CD14-positive monocyte (primary cell): ENCODE measurements around the gene CD80. TPM values are rescaled to one million over a fixed set of nuclear protein-coding genes. Genes with fewer than 3 reads are reported as not detected.

ENCODE experiments used
- DNase-seq, 3 donors: peaks; one replicate each; pipeline ENCODE4 v3.0.0-alpha.2; 2011 to 2022
- H2AFZ ChIP-seq: 2 replicates; pipeline ENCODE4 v1.6.0; 2012; ENCODE audit warnings: mild to moderate bottlenecking, low read depth, low read length, inconsistent platforms; ENCODE audit not compliant: insufficient read depth, poor library complexity, severe bottlenecking
- H3K27ac ChIP-seq, 2 donors: 1 replicate in 1 of 2; 2 replicates in 1 of 2; pipeline ENCODE4 v1.5.1; 2012 to 2013; ENCODE audit warnings: low read length in 2 of 2, control low read depth in 1 of 2, inconsistent platforms in 1 of 2, low read depth in 1 of 2, mild to moderate bottlenecking in 1 of 2
- H3K27me3 ChIP-seq, 2 donors: one replicate each; pipeline versions ENCODE4 v1.6.0 to v1.6.1; 2011 to 2013; ENCODE audit warnings: low read length in 2 of 2; ENCODE audit not compliant: control insufficient read depth in 2 of 2, insufficient read depth in 2 of 2
- H3K36me3 ChIP-seq, 2 donors: replicated peaks in 1 of 2; 1 replicate in 1 of 2; 2 replicates in 1 of 2; pipeline versions ENCODE4 v1.5.1 to v1.6.1; 2012 to 2013; ENCODE audit warnings: low read length in 2 of 2, control low read depth in 1 of 2, inconsistent platforms in 1 of 2, mild to moderate bottlenecking in 1 of 2; ENCODE audit not compliant: insufficient read depth in 2 of 2, control insufficient read depth in 1 of 2
- H3K4me1 ChIP-seq, 2 donors: 1 replicate in 1 of 2; 2 replicates in 1 of 2; pipeline versions ENCODE4 v1.5.1 to v1.6.1; 2012 to 2013; ENCODE audit warnings: low read length in 2 of 2, control low read depth in 1 of 2, inconsistent platforms in 1 of 2, mild to moderate bottlenecking in 1 of 2, moderate library complexity in 1 of 2; ENCODE audit not compliant: insufficient read depth in 2 of 2, control insufficient read depth in 1 of 2
- H3K4me2 ChIP-seq: replicated peaks from 2 replicates; pipeline ENCODE3; 2012; ENCODE audit warnings: low read length, moderate library complexity, mild to moderate bottlenecking; ENCODE audit not compliant: poor library complexity, severe bottlenecking; ENCODE audit errors: extremely low read depth
- H3K4me3 ChIP-seq, 3 experiments: fragments of 200-600 bp in 1 of 3; sonication (generic) in 1 of 3; replicated peaks in 1 of 3; 1 replicate in 2 of 3; 2 replicates in 1 of 3; pipeline ENCODE4 v1.5.1; 2011 to 2013; ENCODE audit warnings: low read length in 3 of 3, mild to moderate bottlenecking in 3 of 3, control low read depth in 2 of 3, low read depth in 2 of 3, inconsistent platforms in 1 of 3, moderate library complexity in 1 of 3
- H3K79me2 ChIP-seq: 2 replicates; pipeline ENCODE4 v1.6.0; 2012; ENCODE audit warnings: mild to moderate bottlenecking, control low read depth, inconsistent platforms, low read length, moderate library complexity; ENCODE audit not compliant: insufficient read depth
- H3K9ac ChIP-seq: 2 replicates; pipeline ENCODE4 v1.6.0; 2017; ENCODE audit warnings: low read length, mild to moderate bottlenecking; ENCODE audit not compliant: insufficient read depth, poor library complexity, severe bottlenecking
- H3K9me3 ChIP-seq, 2 donors: replicated peaks in 1 of 2; 1 replicate in 1 of 2; 2 replicates in 1 of 2; pipeline versions ENCODE4 v1.5.1 to v1.6.1; 2012 to 2013; ENCODE audit warnings: low read length in 2 of 2, control low read depth in 1 of 2; ENCODE audit not compliant: control insufficient read depth in 1 of 2, insufficient read depth in 1 of 2
- H4K20me1 ChIP-seq: 2 replicates; pipeline ENCODE4 v1.6.0; 2012; ENCODE audit warnings: mild to moderate bottlenecking, low read length, control low read depth, moderate library complexity; ENCODE audit not compliant: insufficient read depth
- H3K27ac Mint-ChIP-seq, 7 donors: one replicate each; pipeline ENCODE4 v1.8.0; 2020; ENCODE audit warnings: mild to moderate bottlenecking in 7 of 7, mixed read lengths in 7 of 7, moderate library complexity in 6 of 7, inconsistent platforms in 2 of 7
- H3K27me3 Mint-ChIP-seq, 3 donors: one replicate each; pipeline ENCODE4 v1.8.0; 2021 to 2022; ENCODE audit warnings: low read depth in 3 of 3, mild to moderate bottlenecking in 3 of 3, mixed read lengths in 3 of 3, moderate library complexity in 3 of 3, inconsistent platforms in 1 of 3
- H3K36me3 Mint-ChIP-seq, 2 donors: one replicate each; pipeline ENCODE4 v1.8.0; 2020; ENCODE audit warnings: mixed read lengths in 2 of 2, inconsistent platforms in 1 of 2, mild to moderate bottlenecking in 1 of 2
- H3K4me1 Mint-ChIP-seq: one replicate; pipeline ENCODE4 v1.8.0; 2020; ENCODE audit warnings: mild to moderate bottlenecking, mixed read lengths
- H3K4me3 Mint-ChIP-seq, 2 donors: one replicate each; pipeline ENCODE4 v1.8.0; 2020; ENCODE audit warnings: mild to moderate bottlenecking in 2 of 2, mixed read lengths in 2 of 2, moderate library complexity in 1 of 2
- H3K9me3 Mint-ChIP-seq, 7 donors: one replicate each; pipeline ENCODE4 v1.8.0; 2020 to 2022; ENCODE audit warnings: mixed read lengths in 7 of 7, mild to moderate bottlenecking in 6 of 7, moderate library complexity in 6 of 7, inconsistent platforms in 2 of 7
- WGBS: methylation state at CpG from one replicate; pipeline ENCODE4 v1.1.5; 2013; ENCODE audit warnings: missing lambda C conversion rate; ENCODE audit not compliant: insufficient coverage; 5-methylcytosine and 5-hydroxymethylcytosine counted together
- intact Hi-C, 2 donors: fragments of 100-400 bp; cut with micrococcal nuclease; formaldehyde crosslinking; loops; one replicate each; pipeline versions ENCODE4 v1.15.0 to v1.15.1; 2023
- polyA plus RNA-seq, 3 donors: library from polyadenylated mRNA; depleted of rRNA in 1 of 3; unstranded in 2 of 3; stranded (reverse) in 1 of 3; fragments of 300-500 nt in 2 of 3; fragments of >200 nt in 1 of 3; fragmentation: Illumina TruSeq in 2 of 3; gene quantifications; 1 replicate in 2 of 3; 2 replicates in 1 of 3; pipeline ENCODE4 v1.2.3, GENCODE V29; 2012 to 2021
- TF ChIP-seq, protein P1 (sequence below): fragments of 200-600 bp; IDR thresholded peaks from one replicate; pipeline ENCODE4 v1.8.0; 2022; ENCODE audit warnings: antibody characterized with exemption, mild to moderate bottlenecking

CD80 gene
- polyA plus RNA-seq, 3 donors, result 0.47 to 0.87 (median 0.47) TPM

DNA sequence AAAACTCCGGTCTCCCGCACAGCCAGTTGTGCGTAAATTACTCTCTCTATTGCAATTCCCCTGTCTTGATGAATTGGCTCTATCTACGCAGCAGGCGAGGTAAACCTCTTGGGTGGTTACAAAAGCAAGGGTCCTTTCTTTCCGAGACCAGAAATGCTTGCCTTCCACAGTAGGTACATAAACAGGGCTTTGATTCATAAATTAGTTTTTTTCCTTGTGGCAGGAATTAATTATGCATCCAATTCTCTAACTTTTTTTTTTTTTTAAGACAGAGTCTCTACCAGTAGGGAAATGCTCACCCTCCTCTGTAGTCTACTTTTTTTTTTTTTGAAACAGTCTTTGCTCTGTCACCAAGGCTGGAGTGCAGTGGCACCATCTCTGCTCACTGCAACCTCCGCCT is 16.3 kb downstream of the CD80 start:
- H3K36me3 ChIP-seq, result no peaks in the 10 kb centered on the region
- no peak overlapping the region for H2AFZ ChIP-seq
- 100% methylated on average over 1 of the region's 7 CpGs for WGBS
- no peak for DNase-seq
- H3K27me3 ChIP-seq, result no peaks in the 10 kb centered on the region
- Mint-ChIP-seq H3K9me3 (peaks cover 0 to 6% (median 3%) of the 10 kb centered on the region in 7 donors), H3K27ac (no peak overlapping the region), H3K27me3 (peaks cover 0 to 2% (median 0%) of the 10 kb centered on the region in 3 donors), H3K4me3 (no peak overlapping the region), H3K36me3 (no peaks in the 10 kb centered on the region), H3K4me1 (peaks cover 16% of the 10 kb centered on the region)
- no peak overlapping the region for H3K27ac ChIP-seq
- no peak overlapping the region for H3K4me3 ChIP-seq
- H3K4me1 ChIP-seq, result peaks cover 0 to 4% of the 10 kb centered on the region in 2 donors
- intact Hi-C loops, result loop anchor here in 1 of 2 donors (5.0 kb wide), 1 partner anchor 36 kb away; no protein-coding TSS in a partner anchor
- H3K4me2 ChIP-seq, result no peak overlapping the region
- H3K79me2 ChIP-seq, result no peaks in the 10 kb centered on the region
- H4K20me1 ChIP-seq, result no peaks in the 10 kb centered on the region
- no peaks in the 10 kb centered on the region for H3K9me3 ChIP-seq
- H3K9ac ChIP-seq, result no peak overlapping the region
- TF ChIP-seq, protein P1, sequence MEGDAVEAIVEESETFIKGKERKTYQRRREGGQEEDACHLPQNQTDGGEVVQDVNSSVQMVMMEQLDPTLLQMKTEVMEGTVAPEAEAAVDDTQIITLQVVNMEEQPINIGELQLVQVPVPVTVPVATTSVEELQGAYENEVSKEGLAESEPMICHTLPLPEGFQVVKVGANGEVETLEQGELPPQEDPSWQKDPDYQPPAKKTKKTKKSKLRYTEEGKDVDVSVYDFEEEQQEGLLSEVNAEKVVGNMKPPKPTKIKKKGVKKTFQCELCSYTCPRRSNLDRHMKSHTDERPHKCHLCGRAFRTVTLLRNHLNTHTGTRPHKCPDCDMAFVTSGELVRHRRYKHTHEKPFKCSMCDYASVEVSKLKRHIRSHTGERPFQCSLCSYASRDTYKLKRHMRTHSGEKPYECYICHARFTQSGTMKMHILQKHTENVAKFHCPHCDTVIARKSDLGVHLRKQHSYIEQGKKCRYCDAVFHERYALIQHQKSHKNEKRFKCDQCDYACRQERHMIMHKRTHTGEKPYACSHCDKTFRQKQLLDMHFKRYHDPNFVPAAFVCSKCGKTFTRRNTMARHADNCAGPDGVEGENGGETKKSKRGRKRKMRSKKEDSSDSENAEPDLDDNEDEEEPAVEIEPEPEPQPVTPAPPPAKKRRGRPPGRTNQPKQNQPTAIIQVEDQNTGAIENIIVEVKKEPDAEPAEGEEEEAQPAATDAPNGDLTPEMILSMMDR, result no peak

DNA sequence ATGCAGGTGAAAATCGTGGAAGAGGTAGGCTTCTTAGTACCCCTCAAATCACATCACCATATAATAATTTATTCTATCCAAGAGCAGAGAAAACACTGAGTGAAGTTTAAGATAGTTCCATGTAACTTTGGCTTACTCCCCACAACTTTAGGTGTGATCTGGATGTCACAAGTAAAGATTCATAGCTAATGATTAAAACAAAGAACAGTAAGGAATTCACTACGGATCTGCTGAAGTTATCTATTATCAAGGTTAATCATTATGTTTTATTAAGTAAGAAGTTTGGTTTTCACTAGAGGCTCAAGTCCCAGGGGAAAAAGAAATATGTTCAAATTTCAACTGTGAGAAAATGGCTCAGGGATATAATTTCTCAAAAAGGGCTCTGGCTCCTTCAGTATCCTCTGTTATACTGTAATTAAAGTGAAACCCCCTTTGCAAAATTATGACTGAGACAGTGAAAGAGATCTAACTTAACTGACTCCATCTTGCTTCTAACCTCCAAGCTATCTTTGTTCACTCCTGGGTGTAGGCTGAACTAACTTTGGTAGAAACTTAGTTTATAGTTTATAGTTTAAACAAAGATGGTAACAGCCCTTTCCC is 17.1 kb downstream of the CD80 start:
- intact Hi-C loops, result loop anchor here in 1 of 2 donors (5.0 kb wide), 1 partner anchor 35 kb away; no protein-coding TSS in a partner anchor
- no peak for DNase-seq
- Histone ChIP-seq H3K9me3 (no peaks in the 10 kb centered on the region), H3K9ac (no peak overlapping the region), H3K79me2 (no peaks in the 10 kb centered on the region), H4K20me1 (no peaks in the 10 kb centered on the region), H3K36me3 (no peaks in the 10 kb centered on the region), H3K4me1 (peaks cover 0 to 4% of the 10 kb centered on the region in 2 donors), H3K4me2 (no peak overlapping the region), H3K27ac (no peak overlapping the region), H3K27me3 (no peaks in the 10 kb centered on the region), H2AFZ (no peak overlapping the region), H3K4me3 (no peak overlapping the region)
- peaks cover 0 to 3% (median 0%) of the 10 kb centered on the region in 3 donors for H3K27me3 Mint-ChIP-seq
- no CpG with 5 or more reads among the region's 2 CpGs for WGBS
- H3K9me3 Mint-ChIP-seq, result peaks cover 0 to 6% (median 3%) of the 10 kb centered on the region in 7 donors
- H3K36me3 Mint-ChIP-seq, result no peaks in the 10 kb centered on the region
- peaks cover 10% of the 10 kb centered on the region for H3K4me1 Mint-ChIP-seq
- TF ChIP-seq, protein P1, result no peak
- H3K4me3 Mint-ChIP-seq, result no peak overlapping the region
- no peak overlapping the region for H3K27ac Mint-ChIP-seq
